NCI-H1436 treated with DMSO at 0.1 percent for 48 hours (cell line): Measurements from ENCODE around the gene ANKDD1B.

ENCODE experiments used
- DNase-seq: peaks from one replicate; lab custom pipeline; 2025; lab: John Stamatoyannopoulos, UW

Gene ANKDD1B

DNA sequence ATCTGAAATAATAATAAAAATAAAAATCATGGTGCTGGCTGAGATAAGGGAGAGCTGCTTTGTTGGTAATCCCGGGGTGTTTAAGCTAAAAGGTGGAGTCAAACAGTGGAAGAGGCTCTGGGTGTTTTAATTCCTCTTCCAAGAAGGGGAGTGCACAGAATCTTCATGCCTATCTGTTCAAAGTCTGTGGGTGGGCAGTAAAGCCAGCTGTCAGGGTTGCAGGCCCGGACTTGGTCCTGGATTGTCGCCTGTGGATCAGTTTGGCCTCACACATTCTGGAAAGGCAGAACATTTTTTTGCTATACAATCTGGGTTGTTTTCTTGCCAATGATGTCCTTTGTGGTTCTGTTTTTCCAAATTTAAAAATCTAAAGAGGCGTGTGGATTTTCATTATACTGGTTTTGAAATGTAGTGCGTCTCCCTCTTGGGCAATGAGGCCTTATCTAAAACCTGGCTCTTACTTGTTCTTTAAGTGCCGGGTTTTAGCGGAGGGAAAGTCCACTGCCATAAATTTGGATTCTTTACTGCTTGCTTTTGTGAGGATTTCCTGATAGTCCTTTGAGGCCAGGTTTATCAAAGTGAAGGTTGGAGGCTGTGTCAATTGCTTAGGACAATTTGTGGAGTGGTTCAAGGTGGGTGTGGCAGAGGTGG, 5.8 kb downstream of the ANKDD1B start:
- DNase-seq: no peak

GRCh38 chr5:75617736-75618352, 6.6 kb downstream of the ANKDD1B start:
- DNase-seq: no peak

- no peak for DNase-seq
Observed at GRCh38 chr5:75620184-75620959, 9.1 kb downstream of the ANKDD1B start.

- DNase-seq: no peak
Observed at GRCh38 chr5:75622564-75622963, 11.3 kb downstream of the ANKDD1B start.

GRCh38 chr5:75623846-75624245, 12.6 kb downstream of the ANKDD1B start:
- DNase-seq: no peak

GRCh38 chr5:75626959-75627358, 15.7 kb downstream of the ANKDD1B start:
- no peak for DNase-seq

DNA sequence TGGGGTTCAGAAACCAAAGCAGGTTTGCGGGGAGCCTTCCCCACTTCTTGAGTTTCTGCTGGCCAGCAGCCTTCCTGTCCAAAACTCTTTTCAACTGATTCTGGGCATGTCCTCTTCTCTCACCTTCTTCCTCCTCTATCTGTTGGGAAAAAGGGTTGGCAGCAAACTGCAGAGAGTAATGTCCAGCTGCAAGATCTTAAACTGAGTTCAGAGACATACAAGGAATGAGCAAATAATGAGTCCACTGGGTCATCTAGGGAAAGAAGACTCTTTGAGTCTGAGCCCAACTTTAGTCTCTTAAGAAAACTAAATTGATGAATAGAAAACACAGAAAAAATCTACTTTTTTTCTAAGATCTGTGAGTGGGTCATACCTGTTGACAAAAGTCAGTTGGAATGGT, 16.5 kb downstream of the ANKDD1B start:
- DNase-seq: no peak

- DNase-seq: no peak
Observed at GRCh38 chr5:75630875-75631274, 19.6 kb downstream of the ANKDD1B start.

DNA sequence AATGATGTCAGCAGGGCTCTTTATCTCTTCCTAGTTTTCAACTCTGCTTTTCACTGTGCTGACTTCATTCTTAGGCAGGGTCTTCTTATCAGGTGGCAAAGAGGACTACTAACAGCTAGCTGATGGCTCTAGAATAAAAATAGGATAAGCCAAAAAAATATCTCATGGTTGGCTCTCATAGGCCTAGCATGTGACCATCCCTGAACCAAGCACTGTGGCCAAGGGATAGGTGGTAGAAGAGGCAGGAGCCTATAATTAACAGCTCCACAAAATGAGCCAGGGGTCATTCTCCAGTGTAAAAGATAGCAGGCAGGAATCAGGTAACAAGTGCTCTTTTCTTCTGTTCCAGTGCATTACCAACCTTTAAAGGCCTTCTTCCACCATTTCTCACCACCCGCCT, 21.1 kb downstream of the ANKDD1B start:
- DNase-seq: no peak

GRCh38 chr5:75637949-75638348, 26.7 kb downstream of the ANKDD1B start:
- DNase-seq: no peak

DNA sequence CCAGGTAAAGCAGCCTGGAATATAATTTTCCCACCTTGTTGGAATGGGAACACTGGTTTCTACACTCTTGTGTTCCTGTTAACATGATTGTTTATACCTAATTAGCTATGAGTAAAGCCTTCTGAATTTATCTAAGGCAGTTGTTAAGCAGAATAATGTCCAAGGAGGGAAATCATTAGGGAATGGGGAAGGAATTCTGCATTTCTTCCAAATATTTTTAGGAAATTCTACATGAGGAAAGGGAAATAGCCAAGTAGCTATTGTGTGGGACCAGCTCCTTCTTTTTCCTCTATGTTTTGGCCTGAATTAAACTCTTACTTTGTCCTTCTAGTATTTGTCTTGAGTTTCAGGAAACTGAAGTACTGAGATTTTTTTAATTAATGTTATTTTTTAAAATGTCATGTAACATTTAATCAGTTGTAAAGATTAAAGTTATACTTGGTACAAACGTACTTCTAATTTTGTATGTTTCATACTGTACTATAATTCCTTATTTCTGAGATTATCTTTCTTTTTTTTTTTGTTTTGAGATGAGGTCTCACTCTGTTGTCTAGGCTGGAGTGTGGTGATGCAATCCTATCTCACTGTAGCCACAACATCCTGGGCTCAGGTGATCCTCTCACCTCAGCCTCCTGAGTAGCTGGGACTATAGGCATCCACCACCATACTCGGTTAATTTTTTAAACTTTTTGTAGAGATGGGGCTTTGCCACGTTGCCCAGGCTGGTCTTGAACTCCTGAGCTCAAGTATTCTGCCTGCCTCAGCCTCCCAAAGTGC, 28.5 kb downstream of the ANKDD1B start:
- no peak for DNase-seq

DNA sequence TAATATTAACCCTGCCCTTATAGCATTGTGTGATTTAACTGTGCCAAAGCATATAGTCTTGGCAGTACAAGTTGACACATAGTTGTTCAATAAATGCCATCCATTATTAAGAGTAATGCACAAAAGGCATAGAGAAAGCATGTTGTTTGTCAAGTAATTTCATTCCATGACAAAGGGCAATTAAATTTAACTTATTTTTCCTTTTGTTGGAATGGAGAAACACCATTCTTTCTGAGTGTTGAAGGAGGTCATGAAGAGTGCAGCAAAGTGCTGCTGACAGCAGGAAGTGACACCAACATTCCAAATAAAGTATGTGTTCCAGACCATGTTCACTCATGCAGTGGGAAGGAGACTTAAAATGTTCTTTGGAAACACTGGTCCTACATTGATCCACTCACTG, 29.1 kb downstream of the ANKDD1B start:
- no peak for DNase-seq

- no peak for DNase-seq
Observed at GRCh38 chr5:75640826-75641225, 29.6 kb downstream of the ANKDD1B start.

DNA sequence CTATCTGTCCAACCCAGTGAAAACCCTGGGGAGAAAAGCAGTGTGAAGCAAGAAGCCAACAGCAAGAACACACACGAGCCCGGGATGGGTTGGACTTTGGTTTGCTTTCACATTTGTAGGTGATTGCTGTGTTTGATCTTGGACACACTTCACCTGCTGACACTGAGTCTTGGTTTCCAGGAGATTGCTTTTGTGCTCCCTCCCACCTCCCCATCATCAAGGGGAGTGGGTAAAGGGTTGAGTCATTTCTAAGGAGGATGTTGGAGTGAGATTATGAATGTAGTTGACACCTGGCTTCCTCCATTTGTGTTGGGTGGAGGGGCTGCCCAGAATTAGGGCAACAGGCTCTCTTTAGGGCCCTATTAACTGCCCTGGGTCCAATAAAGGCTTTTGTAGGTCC, 37.5 kb downstream of the ANKDD1B start:
- no peak for DNase-seq

GRCh38 chr5:75651575-75652238, 40.5 kb downstream of the ANKDD1B start:
- DNase-seq: no peak

DNA sequence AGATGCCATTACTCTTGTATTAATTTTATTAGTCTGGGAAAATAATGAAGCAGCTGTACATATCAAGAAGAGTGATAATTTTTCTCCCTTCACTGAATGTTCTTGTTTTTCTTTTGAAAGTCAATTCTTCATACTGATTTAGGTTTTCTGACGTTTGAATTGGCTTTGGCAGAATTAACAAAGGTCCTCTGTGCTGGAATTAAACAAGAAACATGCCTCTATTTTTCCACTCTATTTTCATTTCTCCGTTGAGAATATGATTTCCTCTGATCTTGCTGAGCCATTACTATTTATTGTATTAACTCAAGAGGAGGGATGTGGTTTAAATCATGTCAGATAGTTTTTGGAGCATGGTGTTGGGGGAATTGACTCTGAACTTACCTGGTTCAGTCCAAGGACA, 42.3 kb downstream of the ANKDD1B start:
- no peak for DNase-seq

- no peak for DNase-seq
Observed at GRCh38 chr5:75654693-75655295, 43.5 kb downstream of the ANKDD1B start.

DNA sequence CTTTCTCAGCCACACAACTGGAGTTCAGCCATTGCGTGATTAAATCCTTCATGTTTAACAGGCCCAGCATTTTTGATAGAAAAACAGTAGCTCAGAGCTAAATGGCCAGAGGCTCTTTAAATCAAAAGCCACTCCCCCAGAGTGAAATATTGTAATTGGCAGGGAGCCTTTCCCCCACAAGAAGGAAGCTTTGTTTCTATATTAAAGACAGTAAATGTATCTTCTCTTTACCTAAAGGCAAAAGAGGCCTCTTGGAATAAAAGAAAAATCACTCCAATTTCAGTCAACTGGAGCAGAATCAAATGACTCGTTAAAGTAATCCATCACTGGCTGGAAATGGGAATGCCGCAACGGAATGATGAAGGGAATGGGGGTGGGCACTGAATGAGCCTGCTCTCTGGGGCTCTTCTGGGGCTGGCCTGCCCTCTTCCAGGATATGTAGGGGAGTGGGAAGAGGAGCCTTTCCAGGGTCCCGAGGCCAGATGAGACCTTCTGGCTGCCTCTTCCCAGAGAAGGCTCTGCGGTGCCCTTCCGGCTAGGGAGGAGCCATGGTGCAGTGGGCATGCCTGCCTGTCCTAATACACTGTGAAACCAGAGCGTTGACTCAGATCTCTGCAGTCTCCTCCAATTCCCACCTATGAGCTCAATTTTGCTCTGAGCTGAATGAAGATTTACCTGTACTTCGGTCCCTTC, 45.2 kb downstream of the ANKDD1B start:
- DNase-seq: no peak

DNA sequence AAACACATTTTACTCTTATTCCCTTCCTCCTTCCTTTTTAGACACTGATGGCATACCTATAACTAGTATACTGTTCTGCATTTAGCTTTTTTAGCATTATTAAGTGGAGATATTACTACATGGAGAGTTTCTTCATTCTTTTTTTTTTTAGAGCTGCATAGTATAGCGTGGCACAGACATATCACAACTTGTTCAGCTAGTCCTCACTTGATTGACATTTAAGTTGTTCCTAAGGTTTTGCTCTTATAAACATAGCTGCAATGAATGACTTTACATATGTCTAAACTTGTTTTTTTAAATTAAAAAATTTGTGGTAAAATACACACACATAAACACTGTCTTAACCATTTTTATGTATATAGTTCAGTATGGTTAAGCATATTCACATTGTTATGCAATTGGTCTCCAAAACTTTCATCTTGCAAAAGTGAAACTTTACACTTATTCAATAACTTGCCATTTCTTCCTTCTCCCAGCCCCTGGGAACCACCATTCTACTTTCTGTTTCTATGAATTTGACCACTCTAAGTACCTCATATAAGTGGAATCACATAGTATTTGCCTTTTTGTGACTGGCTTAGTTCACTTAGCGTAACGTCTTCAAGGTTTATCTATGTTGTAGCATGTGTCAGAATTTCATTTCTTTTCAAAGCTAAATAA, 48.7 kb downstream of the ANKDD1B start:
- DNase-seq: no peak

GRCh38 chr5:75660678-75661465, 49.6 kb downstream of the ANKDD1B start:
- DNase-seq: no peak
